Measurements from ENCODE around the gene LHX6.

Gene LHX6

GRCh38 chr9:122215663-122216062 lies 13.1 kb downstream of the LHX6 start:
- DNase-seq, result no peak

GRCh38 chr9:122214507-122214906 lies 14.2 kb downstream of the LHX6 start:
- no peak for DNase-seq

GRCh38 chr9:122213589-122214413 lies 15.0 kb downstream of the LHX6 start:
- DNase-seq, result peak; percentile 66

- no peak for DNase-seq
Observed at GRCh38 chr9:122213102-122213588, 15.6 kb downstream of the LHX6 start.

DNA sequence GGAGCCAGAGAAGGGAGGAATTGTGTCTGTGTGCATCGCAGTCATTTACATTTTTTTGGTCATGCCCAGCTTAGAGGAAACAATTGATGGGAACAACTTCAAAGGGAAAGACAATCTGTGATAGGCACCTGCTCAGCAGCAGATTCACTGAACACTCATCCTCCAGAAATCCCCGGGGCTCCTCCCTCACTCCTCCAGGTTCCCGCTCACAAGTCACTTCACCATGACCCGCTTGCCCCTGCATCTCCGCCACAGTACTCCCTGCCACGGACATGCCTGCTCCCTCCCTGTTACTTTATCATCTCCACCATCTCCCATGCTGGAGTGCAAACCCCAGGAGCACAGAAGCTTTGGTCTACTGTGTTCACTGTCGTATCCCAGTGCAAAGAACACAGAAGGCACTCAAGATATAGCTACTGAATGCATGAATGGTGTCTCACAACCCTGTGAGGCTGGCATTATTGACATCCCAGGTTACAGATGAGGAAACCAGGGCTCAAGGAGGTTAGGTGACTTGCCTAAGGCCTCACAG lies 16.2 kb downstream of the LHX6 start:
- no peak for DNase-seq

DNA sequence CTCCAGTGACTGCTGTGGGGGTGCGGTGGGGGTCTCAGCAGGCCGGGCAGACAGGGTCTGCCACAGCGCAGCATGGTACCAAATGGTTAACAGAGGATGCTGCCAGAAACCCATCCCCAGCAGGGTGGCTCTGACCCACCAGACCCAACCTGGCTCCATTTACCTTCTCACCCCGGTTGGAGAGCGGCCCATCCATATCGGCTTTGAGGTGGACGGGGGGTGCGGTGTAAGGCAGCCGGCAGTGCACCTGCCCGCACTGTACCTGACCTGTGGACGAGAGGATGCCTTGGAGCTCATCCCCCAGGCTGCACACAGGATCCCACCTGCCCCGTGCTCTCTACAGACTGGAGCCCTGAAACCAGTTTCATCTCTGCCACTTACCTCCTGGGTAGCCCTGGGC lies 19.3 kb downstream of the LHX6 start:
- no peak for DNase-seq

DNA sequence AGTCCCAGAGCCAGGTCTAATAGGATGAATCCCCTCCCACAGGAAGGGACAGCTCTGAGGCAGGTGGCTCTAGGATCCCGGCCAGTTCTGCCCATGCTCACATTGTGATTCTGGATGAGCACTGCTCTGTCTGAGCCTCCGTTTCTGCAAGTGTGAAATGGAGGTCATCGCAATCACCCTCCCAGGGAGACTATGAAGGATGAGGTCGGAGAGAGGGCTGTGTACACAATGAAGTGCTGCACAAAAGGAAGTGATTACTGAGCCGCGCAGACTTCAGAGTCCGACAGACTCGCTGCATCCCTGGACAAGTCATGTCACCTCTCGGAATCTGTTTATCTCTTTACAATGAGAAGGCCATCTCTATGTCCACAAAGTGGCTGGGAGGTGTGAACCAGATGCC lies 21.7 kb downstream of the LHX6 start:
- DNase-seq, result no peak

DNA sequence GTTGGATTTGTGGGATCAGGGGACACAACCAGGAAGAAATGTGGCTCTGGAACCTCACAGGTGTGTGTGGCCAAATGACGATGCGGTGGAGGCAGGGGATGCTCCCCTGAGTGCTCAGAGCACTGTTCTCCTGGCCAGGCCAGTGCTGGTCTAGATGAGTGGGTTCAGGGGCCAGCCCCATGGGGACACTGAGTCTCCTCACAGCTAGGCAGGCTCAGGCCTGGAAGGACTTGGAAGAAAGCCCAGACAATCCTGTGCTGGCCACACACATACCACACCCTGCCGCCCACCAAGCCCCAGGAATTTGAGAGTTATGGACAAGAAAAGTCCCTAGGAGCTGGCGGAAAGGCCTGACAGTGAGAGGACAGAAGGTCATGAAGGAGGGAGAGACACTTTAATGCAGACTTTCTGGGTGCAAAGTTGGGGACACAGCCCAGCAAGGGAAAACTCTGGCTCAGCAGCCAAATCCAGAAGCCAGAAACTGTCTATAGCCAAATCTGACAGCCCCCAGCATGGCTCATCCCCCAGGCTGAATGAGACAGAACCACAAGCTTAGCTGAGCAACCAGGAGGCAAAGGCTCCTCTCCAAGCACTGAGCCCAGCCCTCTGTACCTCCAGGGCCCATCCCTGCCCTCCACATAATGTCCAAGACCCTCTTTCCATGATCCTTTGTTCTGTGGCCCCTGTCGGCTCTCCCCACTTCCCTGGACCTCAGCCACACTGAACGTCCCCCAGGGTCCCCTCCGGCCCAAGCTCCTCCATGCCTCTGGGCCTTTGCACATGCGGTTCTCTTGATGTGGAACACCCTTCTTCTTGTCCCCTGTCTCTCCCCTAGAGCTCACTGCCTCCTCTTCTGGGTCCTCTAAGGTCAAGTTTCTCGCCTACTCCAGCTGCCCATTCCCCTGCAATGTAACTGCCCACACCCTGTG lies 22.4 kb downstream of the LHX6 start:
- DNase-seq, result no peak

- no peak for DNase-seq
Observed at GRCh38 chr9:122205176-122205575, 23.6 kb downstream of the LHX6 start.

- DNase-seq, result no peak
Observed at GRCh38 chr9:122204491-122204890, 24.3 kb downstream of the LHX6 start.

- DNase-seq, result no peak
Observed at GRCh38 chr9:122204055-122204454, 24.7 kb downstream of the LHX6 start.

DNA sequence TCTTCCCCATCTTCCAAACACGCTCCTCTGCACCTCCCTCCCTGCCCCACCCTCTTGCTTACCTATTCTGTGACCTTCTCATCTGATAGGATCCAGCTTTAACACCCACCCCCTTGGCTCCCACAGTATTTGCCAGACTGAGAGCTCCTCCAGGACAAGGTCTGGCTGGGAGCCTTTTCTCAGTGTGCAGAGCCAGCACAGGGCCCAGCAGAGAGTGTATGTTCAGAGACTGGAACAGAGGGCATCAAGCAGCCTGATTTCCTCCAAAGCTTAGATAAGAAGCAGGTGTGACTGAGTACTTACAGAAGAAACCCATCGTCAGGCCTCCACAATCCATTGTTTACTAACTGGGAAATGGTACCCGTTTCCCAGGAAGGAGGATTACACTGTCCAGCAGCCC lies 26.6 kb downstream of the LHX6 start:
- no peak for DNase-seq

- no peak for DNase-seq
Observed at GRCh38 chr9:122201641-122202040, 27.1 kb downstream of the LHX6 start.

GRCh38 chr9:122200960-122201595 lies 27.7 kb downstream of the LHX6 start:
- no peak for DNase-seq

DNA sequence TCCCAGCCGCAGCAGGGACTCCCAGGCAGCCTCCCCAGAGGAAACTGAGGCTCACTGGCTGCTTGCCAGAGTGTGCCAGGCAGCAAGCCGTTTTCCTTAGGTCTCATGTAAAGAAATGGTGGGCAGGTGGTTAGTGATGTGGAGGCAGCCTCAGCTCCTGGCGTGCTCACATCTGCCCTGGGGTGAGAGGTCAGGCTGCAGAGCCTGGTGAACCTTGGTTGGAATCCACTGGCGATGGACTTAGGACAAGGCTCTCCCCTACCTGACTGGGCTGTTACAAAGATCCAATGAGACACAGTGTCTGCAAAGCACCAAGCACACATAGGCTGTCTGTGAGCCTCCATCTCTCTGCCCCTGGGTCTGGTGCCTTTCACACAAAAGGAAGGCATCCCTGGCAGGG lies 30.9 kb downstream of the LHX6 start:
- no peak for DNase-seq

GRCh38 chr9:122197426-122197825 lies 31.3 kb downstream of the LHX6 start:
- peak; percentile 41 for DNase-seq

DNA sequence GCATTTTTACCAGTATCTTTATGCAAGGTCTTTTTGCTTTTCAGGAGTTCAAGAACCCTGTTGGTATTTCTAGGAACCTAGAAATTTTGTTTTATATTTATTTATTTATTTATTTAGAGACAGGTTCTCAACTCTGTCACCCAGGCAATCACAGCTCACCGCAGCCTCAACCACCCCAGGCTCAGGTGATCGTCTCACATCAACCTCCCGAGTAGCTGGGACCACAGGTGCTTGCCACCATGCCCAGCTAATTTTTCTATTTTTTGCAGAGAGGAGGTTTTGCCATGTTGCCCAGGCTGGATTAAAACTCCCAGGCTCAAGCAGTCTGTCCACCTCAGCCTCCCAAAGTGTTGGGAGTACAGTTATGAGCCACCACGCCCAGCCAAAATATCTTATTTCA lies 32.9 kb downstream of the LHX6 start:
- no peak for DNase-seq

GRCh38 chr9:122193651-122194050 lies 35.1 kb downstream of the LHX6 start:
- DNase-seq, result no peak

DNA sequence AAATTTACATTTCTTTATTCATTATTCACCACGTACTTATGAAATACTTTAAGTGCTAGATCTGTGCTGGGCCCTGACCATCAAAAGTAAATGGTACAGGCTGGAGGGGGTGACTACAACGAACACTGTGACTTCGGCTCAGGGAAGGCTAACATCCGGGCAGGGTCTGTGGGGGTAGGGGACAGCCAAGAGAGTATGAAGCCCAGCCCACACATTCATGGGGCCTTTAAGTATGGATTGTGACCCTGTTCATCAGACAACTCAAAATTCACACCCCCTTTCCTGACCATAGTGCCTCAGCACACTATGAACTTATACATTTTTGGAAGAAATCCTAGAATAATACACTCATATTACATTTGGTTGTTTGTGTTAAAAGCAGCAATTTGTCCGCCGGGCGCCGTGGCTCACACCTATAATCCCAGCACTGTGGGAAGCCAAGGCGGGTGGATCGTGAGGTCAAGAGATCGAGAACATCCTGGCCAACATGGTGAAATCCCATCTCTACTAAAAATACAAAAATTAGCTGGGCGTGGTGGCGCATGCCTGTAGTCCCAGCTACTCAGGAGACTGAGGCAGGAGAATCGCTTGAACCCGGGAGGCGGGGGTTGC lies 35.7 kb downstream of the LHX6 start:
- DNase-seq, result no peak

DNA sequence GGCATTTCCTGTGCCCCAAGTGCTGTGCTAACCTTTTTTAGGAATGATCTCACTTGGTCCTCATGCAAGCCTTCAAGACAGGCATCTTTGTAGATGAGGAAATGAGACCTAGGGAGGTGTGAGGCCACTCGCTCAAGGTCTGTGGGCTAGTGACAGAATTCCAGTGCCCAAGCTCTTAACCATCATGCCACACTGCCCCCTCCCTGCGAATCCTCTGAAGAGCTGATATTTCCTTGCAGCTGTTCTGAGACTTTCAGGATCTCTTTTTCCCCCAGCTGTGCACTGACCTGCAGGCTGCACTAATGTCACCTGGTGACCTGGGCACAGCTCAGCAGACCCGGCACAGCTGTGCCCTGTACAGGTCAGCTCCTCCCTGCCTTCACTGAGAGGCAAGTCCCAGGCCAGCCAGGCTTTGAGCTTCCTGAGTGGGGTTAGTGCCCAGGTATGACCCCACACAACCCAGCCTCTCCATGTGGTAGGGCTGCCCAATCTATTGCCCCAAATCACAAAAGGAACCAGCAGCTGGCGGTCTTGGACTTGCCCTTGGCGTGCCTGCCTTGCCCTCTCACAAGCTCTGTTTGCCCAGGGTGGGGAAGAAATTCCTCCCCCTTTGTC lies 36.4 kb downstream of the LHX6 start:
- DNase-seq, result no peak

DNA sequence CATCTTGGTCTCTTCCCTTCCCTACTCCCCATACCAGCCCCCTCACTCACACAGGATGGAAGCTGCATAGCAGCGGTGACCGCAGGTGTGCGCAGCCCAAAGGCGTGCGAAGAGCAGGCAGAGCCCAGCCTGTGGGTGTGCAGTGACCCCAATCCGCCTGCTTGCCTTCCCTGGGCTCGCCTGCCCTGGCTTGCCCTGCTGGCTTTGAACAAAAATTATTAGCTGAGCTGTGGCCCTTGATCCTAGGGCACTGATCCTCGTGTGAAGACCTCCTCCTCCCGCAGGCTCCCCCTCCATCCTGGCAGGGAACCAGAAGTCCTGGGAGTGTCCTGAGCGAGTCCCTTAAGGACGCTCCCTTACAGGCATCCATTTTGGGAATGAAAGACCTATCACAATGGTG lies 37.2 kb downstream of the LHX6 start:
- no peak for DNase-seq

All from NCI-H510A treated with DMSO at 0.1 percent for 48 hours (cell line).